DOHH2 (cell line): ENCODE data around the gene BLM.

Source experiments
- H3F3A ChIP-seq: fragments of 200-600 bp; sonication (generic), shearing (Covaris generic); 2 replicates; pipeline ENCODE4 v1.6.0; 2016; ENCODE audit warnings: antibody characterized with exemption, mild to moderate bottlenecking; ENCODE audit not compliant: control insufficient read depth, insufficient read depth
- H3K27ac ChIP-seq: fragments of 200-600 bp; sonication (generic); 2 replicates; pipeline ENCODE4 v1.5.1; 2014; ENCODE audit warnings: low read depth, mild to moderate bottlenecking, low read length, moderate library complexity
- H3K27me3 ChIP-seq: fragments of 200-600 bp; sonication (generic); 2 replicates; pipeline ENCODE4 v1.6.1; 2014; ENCODE audit warnings: mild to moderate bottlenecking, low read length, mixed read lengths; ENCODE audit not compliant: control insufficient read depth
- H3K36me3 ChIP-seq: fragments of 200-600 bp; sonication (generic); 2 replicates; pipeline ENCODE4 v1.6.1; 2014; ENCODE audit warnings: mild to moderate bottlenecking, low read length, moderate library complexity, mixed read lengths; ENCODE audit not compliant: control insufficient read depth
- H3K4me1 ChIP-seq: fragments of 200-600 bp; sonication (generic); 2 replicates; pipeline ENCODE4 v1.6.1; 2014; ENCODE audit warnings: mild to moderate bottlenecking, low read length, mixed read lengths; ENCODE audit not compliant: control insufficient read depth
- H3K4me2 ChIP-seq: fragments of 200-600 bp; sonication (generic); 2 replicates; pipeline ENCODE4 v1.6.0; 2014; ENCODE audit warnings: mild to moderate bottlenecking, low read length, moderate library complexity
- H3K4me3 ChIP-seq: fragments of 200-600 bp; sonication (generic); 2 replicates; pipeline ENCODE4 v1.5.1; 2014; ENCODE audit warnings: mild to moderate bottlenecking, low read length, mixed read lengths
- H3K79me2 ChIP-seq: fragments of 200-600 bp; sonication (generic); 2 replicates; pipeline ENCODE4 v1.6.1; 2014; ENCODE audit warnings: mild to moderate bottlenecking, low read length, mixed read lengths; ENCODE audit not compliant: control insufficient read depth
- H3K9me2 ChIP-seq: fragments of 200-600 bp; sonication (generic); replicated peaks from 2 replicates; pipeline ENCODE4 v1.6.1; 2014; ENCODE audit warnings: mild to moderate bottlenecking, low read length, mixed read lengths; ENCODE audit not compliant: control insufficient read depth
- H3K9me3 ChIP-seq: fragments of 200-600 bp; sonication (generic); 2 replicates; pipeline ENCODE4 v1.6.1; 2014; ENCODE audit warnings: antibody characterized with exemption, low read length, mixed read lengths; ENCODE audit not compliant: control insufficient read depth, insufficient read depth
- H4K20me1 ChIP-seq: fragments of 200-600 bp; sonication (generic); 2 replicates; pipeline ENCODE4 v1.6.0; 2014; ENCODE audit warnings: low read depth, mild to moderate bottlenecking, antibody characterized with exemption, low read length, moderate library complexity; ENCODE audit not compliant: control insufficient read depth, insufficient read depth
- EZH2phosphoT487 ChIP-seq: fragments of 200-600 bp; sonication (generic); IDR thresholded peaks from 2 replicates; pipeline ENCODE4 v1.6.1; 2017; ENCODE audit warnings: borderline replicate concordance, mild to moderate bottlenecking, antibody characterized with exemption, low read length, moderate library complexity, mixed read lengths
- TF ChIP-seq, protein P1 (sequence below): fragments of 200-600 bp; sonication (generic); IDR thresholded peaks from one replicate; pipeline ENCODE4 v1.5.1; 2014; ENCODE audit warnings: antibody characterized with exemption, mild to moderate bottlenecking, low read depth, low read length; ENCODE audit not compliant: poor library complexity, severe bottlenecking

Gene BLM

DNA sequence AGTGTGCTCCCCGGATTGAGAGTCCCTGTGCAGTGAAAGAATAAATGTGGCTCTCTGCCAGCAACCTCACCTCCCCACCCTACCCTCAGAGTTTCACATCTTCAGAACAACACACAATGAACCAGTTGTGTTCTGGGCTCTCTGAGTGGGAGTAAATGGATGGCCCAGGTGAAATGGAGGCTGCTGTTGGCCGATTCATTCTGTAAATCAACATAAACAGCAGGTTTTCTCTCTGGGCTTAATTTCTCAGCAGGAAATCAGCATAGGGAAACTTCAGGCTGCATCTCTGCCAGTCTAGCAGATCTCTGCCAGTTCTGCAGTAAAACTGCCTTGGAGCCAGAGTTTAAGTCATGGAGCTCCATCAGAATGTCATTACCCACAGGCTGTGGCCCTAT lies 96.6 kb downstream of the BLM start:
- no peak overlapping the region for H3K4me2 ChIP-seq
- H3K79me2 ChIP-seq = no peaks in the 10 kb centered on the region

DNA sequence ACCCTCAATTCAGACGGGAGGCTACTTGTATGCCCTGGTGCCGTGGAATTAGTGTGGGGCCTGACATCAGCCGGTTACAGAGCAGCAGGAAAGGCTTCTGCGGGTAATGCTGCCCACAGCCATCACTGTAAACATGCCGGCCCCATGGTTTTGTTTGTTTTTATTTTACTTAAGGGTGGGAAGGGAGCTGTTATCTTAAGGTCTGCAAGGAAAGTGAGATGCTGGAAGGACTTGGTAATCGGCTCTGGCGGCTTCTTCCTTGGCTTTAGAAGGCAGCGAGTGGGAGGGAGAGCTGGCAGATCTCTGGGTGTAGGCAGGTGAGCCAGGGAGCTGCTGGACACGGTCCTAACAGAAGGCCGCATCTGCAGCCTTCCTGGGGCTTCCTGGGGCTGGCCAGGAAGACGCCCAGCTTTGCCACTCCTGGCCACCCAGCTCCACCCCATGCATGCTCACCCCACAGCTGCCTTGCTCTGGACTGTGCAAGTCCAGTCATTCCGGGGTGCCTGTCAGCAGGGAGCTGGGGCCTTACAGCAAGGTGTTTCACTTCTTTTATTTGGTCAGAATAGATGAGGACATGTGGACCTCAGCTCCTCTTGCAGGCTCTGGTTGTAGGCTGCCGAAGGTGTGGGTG lies 97.2 kb downstream of the BLM start:
- H3K79me2 ChIP-seq = no peaks in the 10 kb centered on the region
- H3K27me3 ChIP-seq = no peaks in the 10 kb centered on the region
- H3K4me2 ChIP-seq = no peak overlapping the region
- H3K27ac ChIP-seq = no peak overlapping the region
- peaks cover 15% of the 10 kb centered on the region; the same call in 1 of the 2 replicates for H3F3A ChIP-seq
- H3K9me2 ChIP-seq = no peaks in the 10 kb centered on the region
- H3K4me3 ChIP-seq = no peak overlapping the region
- H3K36me3 ChIP-seq = peaks cover 61% of the 10 kb centered on the region
- no peaks in the 10 kb centered on the region for H3K9me3 ChIP-seq
- H4K20me1 ChIP-seq = no peaks in the 10 kb centered on the region
- TF ChIP-seq EZH2phosphoT487 = no peak
- TF ChIP-seq, protein P1, sequence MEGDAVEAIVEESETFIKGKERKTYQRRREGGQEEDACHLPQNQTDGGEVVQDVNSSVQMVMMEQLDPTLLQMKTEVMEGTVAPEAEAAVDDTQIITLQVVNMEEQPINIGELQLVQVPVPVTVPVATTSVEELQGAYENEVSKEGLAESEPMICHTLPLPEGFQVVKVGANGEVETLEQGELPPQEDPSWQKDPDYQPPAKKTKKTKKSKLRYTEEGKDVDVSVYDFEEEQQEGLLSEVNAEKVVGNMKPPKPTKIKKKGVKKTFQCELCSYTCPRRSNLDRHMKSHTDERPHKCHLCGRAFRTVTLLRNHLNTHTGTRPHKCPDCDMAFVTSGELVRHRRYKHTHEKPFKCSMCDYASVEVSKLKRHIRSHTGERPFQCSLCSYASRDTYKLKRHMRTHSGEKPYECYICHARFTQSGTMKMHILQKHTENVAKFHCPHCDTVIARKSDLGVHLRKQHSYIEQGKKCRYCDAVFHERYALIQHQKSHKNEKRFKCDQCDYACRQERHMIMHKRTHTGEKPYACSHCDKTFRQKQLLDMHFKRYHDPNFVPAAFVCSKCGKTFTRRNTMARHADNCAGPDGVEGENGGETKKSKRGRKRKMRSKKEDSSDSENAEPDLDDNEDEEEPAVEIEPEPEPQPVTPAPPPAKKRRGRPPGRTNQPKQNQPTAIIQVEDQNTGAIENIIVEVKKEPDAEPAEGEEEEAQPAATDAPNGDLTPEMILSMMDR = no peak
- peaks cover 42% of the 10 kb centered on the region for H3K4me1 ChIP-seq

More for the DNA sequence above, 96.6 kb downstream of the BLM start:
- H3K4me3 ChIP-seq = no peak overlapping the region
- H3K27me3 ChIP-seq = no peaks in the 10 kb centered on the region
- peaks cover 15% of the 10 kb centered on the region; the same call in 1 of the 2 replicates for H3F3A ChIP-seq
- no peaks in the 10 kb centered on the region for H4K20me1 ChIP-seq
- H3K9me2 ChIP-seq = no peaks in the 10 kb centered on the region
- H3K9me3 ChIP-seq = no peaks in the 10 kb centered on the region
- peaks cover 66% of the 10 kb centered on the region for H3K36me3 ChIP-seq
- TF ChIP-seq, protein P1 = no peak
- no peak for TF ChIP-seq EZH2phosphoT487
- H3K27ac ChIP-seq = no peak overlapping the region
- H3K4me1 ChIP-seq = peaks cover 41% of the 10 kb centered on the region

DNA sequence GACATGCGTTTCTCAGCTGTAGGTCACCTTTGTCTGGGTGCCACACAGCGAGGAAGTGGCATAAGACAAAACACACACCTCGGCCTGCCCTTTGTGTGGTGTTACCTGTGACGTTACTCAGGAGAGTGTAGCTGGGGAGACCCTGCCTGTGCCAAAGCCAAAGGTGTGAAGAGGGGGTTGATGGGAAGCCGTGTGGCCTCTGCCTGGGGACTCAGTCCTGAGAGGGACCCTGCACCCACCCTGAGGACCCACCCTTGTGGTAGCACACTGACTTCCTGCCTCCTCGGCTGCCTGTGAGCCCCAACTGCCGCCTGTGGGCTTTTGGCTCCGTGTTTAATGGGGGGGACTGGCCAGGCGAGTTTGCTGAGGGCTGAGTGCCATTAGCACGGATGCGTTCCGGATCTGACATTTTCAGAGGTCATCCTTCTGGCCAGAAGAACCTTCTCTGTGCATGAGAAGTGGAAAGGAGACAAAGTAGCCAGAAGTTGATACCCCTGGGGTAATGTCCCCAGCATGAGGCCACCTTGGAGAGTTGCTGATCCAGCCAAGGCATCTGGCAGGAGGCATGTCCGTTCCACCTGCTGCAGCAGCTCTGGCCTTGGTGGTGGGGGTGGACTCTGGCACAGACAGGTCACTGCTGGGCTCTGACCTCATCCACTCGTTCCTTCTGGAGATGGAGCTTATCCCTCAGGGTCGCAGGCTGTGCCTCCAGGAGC lies 99.4 kb downstream of the BLM start:
- Histone ChIP-seq H3K9me3 (no peaks in the 10 kb centered on the region), H3K36me3 (peaks cover 38% of the 10 kb centered on the region), H3F3A (peaks cover 15% of the 10 kb centered on the region; the same call in 1 of the 2 replicates), H3K79me2 (no peaks in the 10 kb centered on the region), H4K20me1 (no peaks in the 10 kb centered on the region), H3K27me3 (no peaks in the 10 kb centered on the region), H3K27ac (no peak overlapping the region), H3K4me3 (no peak overlapping the region), H3K4me1 (peaks cover 32% of the 10 kb centered on the region), H3K4me2 (no peak overlapping the region), H3K9me2 (no peaks in the 10 kb centered on the region)
- TF ChIP-seq, protein P1 = no peak
- no peak for TF ChIP-seq EZH2phosphoT487
